Measurements from ENCODE around the gene PACS1. TPM values are rescaled to one million over a fixed set of nuclear protein-coding genes. Genes with fewer than 3 reads are reported as not detected.
A peak's percentile ranks its signal among the peaks of the same experiment; 100 is the strongest.

PACS1 gene
- total RNA-seq, 5 donors from 2014 or later (not counting 1 experiment from before 2014, with no cell fraction given) = 222 to 268 (median 236) TPM

GRCh38 chr11:66042996-66043906 lies 26.8 kb upstream of the PACS1 start:
- no peak for ATAC-seq (replicated peaks in 1 of 4)
- Histone ChIP-seq H3K36me3 (ENCODE audit: control insufficient read depth in 2 of 2, extremely low read depth in 1 of 2, insufficient read depth in 1 of 2, low read length in 1 of 2) (no peaks in the 10 kb centered on the region), H3K27ac (ENCODE audit: low read length) (no peak overlapping the region), H3K9me3 (no peaks in the 10 kb centered on the region), H3K4me3 (ENCODE audit: control insufficient read depth in 1 of 2, extremely low read depth in 1 of 2, low read length in 1 of 2) (no peak overlapping the region), H3K27me3 (replicated peaks in 1 of 2; ENCODE audit: control insufficient read depth in 2 of 2, extremely low read depth in 1 of 2, insufficient read depth in 2 of 2, low read length in 1 of 2) (peaks cover 0 to 20% of the 10 kb centered on the region in 2 experiments), H3K4me1 (ENCODE audit: control insufficient read depth in 1 of 2, extremely low read depth in 1 of 2, insufficient read depth in 2 of 2, low read length in 2 of 2) (peaks cover 0 to 10% of the 10 kb centered on the region in 2 experiments)
- WGBS (ENCODE audit: insufficient coverage) = 96% methylated on average over 82 of the region's 88 CpGs
- H3K27ac Mint-ChIP-seq = no peak overlapping the region
- H3K4me3 Mint-ChIP-seq = no peak overlapping the region
- peaks cover 0 to 8% of the 10 kb centered on the region in 2 donors for H3K27me3 Mint-ChIP-seq
- no peaks in the 10 kb centered on the region for H3K9me3 Mint-ChIP-seq
- DNase-seq = no peak
- no peaks in the 10 kb centered on the region for H3K36me3 Mint-ChIP-seq
- POLR2A ChIA-PET = no interaction called here
- CTCF ChIA-PET = interaction anchor here in 1 of 2 donors (0.5 to 0.6 kb wide), 2 partner anchors 10 to 712 kb away, joined by 3 to 4 read pairs; no protein-coding TSS in a partner anchor
- H3K4me1 Mint-ChIP-seq = peaks cover 8 to 14% (median 11%) of the 10 kb centered on the region in 3 donors

- H3K36me3 ChIP-seq (ENCODE audit: control insufficient read depth in 2 of 2, extremely low read depth in 1 of 2, insufficient read depth in 1 of 2, low read length in 1 of 2) = no peaks in the 10 kb centered on the region
- DNase-seq = peak in 2 of 35 experiments; percentile 9 to 21
- ChIA-PET CTCF (interaction anchor here in 1 of 2 donors (0.6 to 2.0 kb wide), 11 partner anchors 11 to 823 kb away, joined by 3 to 11 read pairs (median 4); partner anchors contain the start of genes CCDC85B and PACS1), POLR2A (interaction anchor here in 1 of 2 donors (0.5 kb wide), 2 partner anchors 56 to 612 kb away, joined by 3 read pairs; no protein-coding TSS in a partner anchor)
- no peaks in the 10 kb centered on the region for H3K9me3 ChIP-seq
- no peak overlapping the region for H3K4me3 ChIP-seq (ENCODE audit: control insufficient read depth in 1 of 2, extremely low read depth in 1 of 2, low read length in 1 of 2)
- peaks cover 4 to 7% of the 10 kb centered on the region in 2 donors for H3K27me3 Mint-ChIP-seq
- no peak overlapping the region for H3K27ac ChIP-seq (ENCODE audit: low read length)
- peaks cover 11 to 21% (median 13%) of the 10 kb centered on the region in 3 donors for H3K4me1 Mint-ChIP-seq
- H3K4me3 Mint-ChIP-seq = peak overlapping the region in 1 of 3 donors; percentile 1
- H3K27ac Mint-ChIP-seq = no peak overlapping the region
- peaks cover 0 to 26% of the 10 kb centered on the region in 2 experiments for H3K27me3 ChIP-seq (replicated peaks in 1 of 2; ENCODE audit: control insufficient read depth in 2 of 2, extremely low read depth in 1 of 2, insufficient read depth in 2 of 2, low read length in 1 of 2)
- no peaks in the 10 kb centered on the region for H3K9me3 Mint-ChIP-seq
- 57% methylated on average over 4 of the region's 6 CpGs for WGBS (ENCODE audit: insufficient coverage)
- H3K4me1 ChIP-seq (ENCODE audit: control insufficient read depth in 1 of 2, extremely low read depth in 1 of 2, insufficient read depth in 2 of 2, low read length in 2 of 2) = peaks cover 2 to 18% of the 10 kb centered on the region in 2 experiments
- no peaks in the 10 kb centered on the region for H3K36me3 Mint-ChIP-seq
- peak in 3 of 4 experiments; percentile 12 to 28 (median 20) for ATAC-seq (replicated peaks in 1 of 4)
Measured at GRCh38 chr11:66044757-66045156, 25.3 kb upstream of the PACS1 start.

GRCh38 chr11:66045177-66045639 lies 24.9 kb upstream of the PACS1 start:
- peaks cover 0 to 26% of the 10 kb centered on the region in 2 experiments for H3K27me3 ChIP-seq (replicated peaks in 1 of 2; ENCODE audit: control insufficient read depth in 2 of 2, extremely low read depth in 1 of 2, insufficient read depth in 2 of 2, low read length in 1 of 2)
- ATAC-seq (replicated peaks in 1 of 4) (peak; percentile 92 to 96 (median 94)), DNase-seq (peak; percentile 58 to 91 (median 78))
- H3K36me3 ChIP-seq (ENCODE audit: control insufficient read depth in 2 of 2, extremely low read depth in 1 of 2, insufficient read depth in 1 of 2, low read length in 1 of 2) = no peaks in the 10 kb centered on the region
- H3K4me3 ChIP-seq (ENCODE audit: control insufficient read depth in 1 of 2, extremely low read depth in 1 of 2, low read length in 1 of 2) = no peak overlapping the region
- Mint-ChIP-seq H3K4me1 (peaks cover 11 to 21% (median 13%) of the 10 kb centered on the region in 3 donors), H3K27ac (peak overlapping the region in 1 of 2 donors; percentile 23), H3K9me3 (no peaks in the 10 kb centered on the region), H3K27me3 (peaks cover 4 to 6% of the 10 kb centered on the region in 2 donors), H3K4me3 (no peak overlapping the region), H3K36me3 (no peaks in the 10 kb centered on the region)
- peaks cover 2 to 18% of the 10 kb centered on the region in 2 experiments for H3K4me1 ChIP-seq (ENCODE audit: control insufficient read depth in 1 of 2, extremely low read depth in 1 of 2, insufficient read depth in 2 of 2, low read length in 2 of 2)
- ChIA-PET CTCF (interaction anchor here (0.6 to 2.0 kb wide), 13 partner anchors 11 to 824 kb away, joined by 3 to 11 read pairs (median 4); partner anchors contain the start of genes CCDC85B (in 1 of the 2) and PACS1 (in 1 of the 2)), POLR2A (interaction anchor here in 1 of 2 donors (0.5 kb wide), 1 partner anchor 613 kb away, joined by 3 read pairs; no protein-coding TSS in a partner anchor)
- no peak overlapping the region for H3K27ac ChIP-seq (ENCODE audit: low read length)
- WGBS (ENCODE audit: insufficient coverage) = 13% methylated on average over 8 of the region's 11 CpGs
- no peaks in the 10 kb centered on the region for H3K9me3 ChIP-seq

DNA sequence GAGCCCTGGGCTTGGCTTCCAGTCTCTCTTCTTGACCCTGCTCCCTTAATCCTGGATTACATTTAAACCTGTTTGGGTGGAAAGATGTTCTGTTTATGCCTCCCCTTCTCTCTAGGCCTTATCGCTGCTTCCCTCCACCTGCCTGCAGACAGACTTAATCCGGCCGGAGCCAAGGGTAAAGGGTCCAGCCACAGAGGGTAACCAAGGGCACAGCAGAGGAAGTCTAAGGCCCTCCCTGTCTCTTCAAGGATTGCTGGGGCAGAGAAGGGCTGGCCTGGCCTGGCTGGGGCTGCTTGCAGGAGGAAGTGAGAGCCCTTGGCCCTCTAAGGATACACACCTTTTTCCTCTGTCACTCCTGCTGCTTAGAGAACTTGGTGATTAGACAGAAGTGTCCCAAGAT lies 23.2 kb upstream of the PACS1 start:
- ChIA-PET POLR2A (no interaction called here), CTCF (interaction anchor here in 1 of 2 donors (0.6 kb wide), 1 partner anchor 9 kb away, joined by 6 read pairs; no protein-coding TSS in a partner anchor)
- no peaks in the 10 kb centered on the region for H3K36me3 ChIP-seq (ENCODE audit: control insufficient read depth in 2 of 2, extremely low read depth in 1 of 2, insufficient read depth in 1 of 2, low read length in 1 of 2)
- no peaks in the 10 kb centered on the region for H3K9me3 ChIP-seq
- Mint-ChIP-seq H3K4me1 (peaks cover 19 to 31% (median 20%) of the 10 kb centered on the region in 3 donors), H3K4me3 (no peak overlapping the region), H3K27me3 (peaks cover 4 to 6% of the 10 kb centered on the region in 2 donors), H3K9me3 (no peaks in the 10 kb centered on the region), H3K36me3 (no peaks in the 10 kb centered on the region), H3K27ac (no peak overlapping the region)
- H3K27me3 ChIP-seq (replicated peaks in 1 of 2; ENCODE audit: control insufficient read depth in 2 of 2, extremely low read depth in 1 of 2, insufficient read depth in 2 of 2, low read length in 1 of 2) = peaks cover 0 to 26% of the 10 kb centered on the region in 2 experiments
- H3K4me3 ChIP-seq (ENCODE audit: control insufficient read depth in 1 of 2, extremely low read depth in 1 of 2, low read length in 1 of 2) = no peak overlapping the region
- peaks cover 2 to 29% of the 10 kb centered on the region in 2 experiments for H3K4me1 ChIP-seq (ENCODE audit: control insufficient read depth in 1 of 2, extremely low read depth in 1 of 2, insufficient read depth in 2 of 2, low read length in 2 of 2)
- WGBS (ENCODE audit: insufficient coverage) = no CpG with 5 or more reads among the region's 3 CpGs
- DNase-seq (no peak), ATAC-seq (replicated peaks in 1 of 4) (no peak)
- no peak overlapping the region for H3K27ac ChIP-seq (ENCODE audit: low read length)

GRCh38 chr11:66047541-66048365 lies 22.3 kb upstream of the PACS1 start:
- H3K36me3 Mint-ChIP-seq = no peaks in the 10 kb centered on the region
- H3K4me1 Mint-ChIP-seq = peaks cover 27 to 37% (median 28%) of the 10 kb centered on the region in 3 donors
- Histone ChIP-seq H3K27ac (ENCODE audit: low read length) (no peak overlapping the region), H3K4me3 (ENCODE audit: control insufficient read depth in 1 of 2, extremely low read depth in 1 of 2, low read length in 1 of 2) (no peak overlapping the region), H3K9me3 (no peaks in the 10 kb centered on the region), H3K27me3 (replicated peaks in 1 of 2; ENCODE audit: control insufficient read depth in 2 of 2, extremely low read depth in 1 of 2, insufficient read depth in 2 of 2, low read length in 1 of 2) (peaks cover 0 to 26% of the 10 kb centered on the region in 2 experiments), H3K4me1 (ENCODE audit: control insufficient read depth in 1 of 2, extremely low read depth in 1 of 2, insufficient read depth in 2 of 2, low read length in 2 of 2) (peaks cover 3 to 33% of the 10 kb centered on the region in 2 experiments), H3K36me3 (ENCODE audit: control insufficient read depth in 2 of 2, extremely low read depth in 1 of 2, insufficient read depth in 1 of 2, low read length in 1 of 2) (no peaks in the 10 kb centered on the region)
- peaks cover 4 to 6% of the 10 kb centered on the region in 2 donors for H3K27me3 Mint-ChIP-seq
- POLR2A ChIA-PET = no interaction called here
- CTCF ChIA-PET = no interaction called here
- DNase-seq (no peak), ATAC-seq (replicated peaks in 1 of 4) (no peak)
- WGBS (ENCODE audit: insufficient coverage) = 92% methylated on average over 8 of the region's 11 CpGs
- H3K27ac Mint-ChIP-seq = no peak overlapping the region
- H3K4me3 Mint-ChIP-seq = no peak overlapping the region
- no peaks in the 10 kb centered on the region for H3K9me3 Mint-ChIP-seq

Data from T-cell (primary cell).